Ovary (tissue), 3 donors: ENCODE results near the gene NSUN6.

Experiments used
- CTCF ChIP-seq, 3 donors: fragments of 450-650 bp in 2 of 3; fragments of 200-600 bp in 1 of 3; IDR thresholded peaks; one replicate each; pipeline versions ENCODE4 v1.5.1 to v1.8.0; 2016 to 2022; ENCODE audit warnings: antibody characterized with exemption in 3 of 3, mild to moderate bottlenecking in 1 of 3
- EP300 ChIP-seq: sonication (generic); formaldehyde crosslinking; IDR thresholded peaks from one replicate; pipeline ENCODE4 v1.6.1; 2017; ENCODE audit warnings: antibody characterized with exemption
- donor health status: DM: no; HTN: no; CAD: no.

- no peak for TF ChIP-seq EP300
- TF ChIP-seq CTCF (IDR thresholded peaks at IDR 0.05), result no peak
Observed at GRCh38 chr10:18576586-18576985, 74.8 kb downstream of the NSUN6 start.
